ENCODE measurements around the gene NFILZ. TPM values are rescaled to one million over a fixed set of nuclear protein-coding genes. Genes with fewer than 3 reads are reported as not detected.

NFILZ gene
- polyA plus RNA-seq, 1 donor (not counting 4 experiments of a cell fraction or from before 2014, with no cell fraction given), result not detected

DNA sequence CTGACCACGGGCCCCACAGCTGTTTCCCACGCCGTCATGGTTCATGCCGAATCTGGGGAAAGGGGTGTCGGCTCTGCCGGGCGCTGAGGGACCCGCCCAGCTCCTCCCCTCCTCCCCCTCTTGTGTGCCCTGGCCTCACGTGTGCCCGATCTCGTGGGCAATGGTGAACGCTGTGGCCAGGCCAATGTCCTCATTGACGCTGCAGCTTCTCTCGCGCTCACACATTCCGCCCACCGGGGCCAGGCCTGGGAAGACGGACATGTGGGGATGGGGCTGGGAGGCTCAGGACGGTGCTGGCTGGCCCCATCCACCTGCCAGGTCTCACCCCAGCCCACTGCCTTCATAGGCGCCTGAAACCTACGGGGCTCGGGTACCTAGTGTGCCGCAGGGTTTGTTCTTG lies 34.3 kb upstream of the NFILZ start:
- no peak overlapping the region for H3K27ac ChIP-seq (ENCODE audit: control insufficient read depth, insufficient read depth, low read length)
- no peaks in the 10 kb centered on the region for H3K36me3 ChIP-seq (ENCODE audit: control insufficient read depth in 2 of 2, extremely low read depth in 1 of 2, insufficient read depth in 2 of 2, low read length in 2 of 2)
- no peaks in the 10 kb centered on the region for H3K79me2 ChIP-seq (ENCODE audit: control insufficient read depth, insufficient read depth, low read length)
- DNase-seq (ENCODE audit: low read depth, low spot score) (no peak), FAIRE-seq (no peak)
- H4K20me1 ChIP-seq (ENCODE audit: control insufficient read depth, extremely low read depth, insufficient read depth, low read length), result no peaks in the 10 kb centered on the region
- peaks cover 6% of the 10 kb centered on the region for H3K27me3 ChIP-seq (ENCODE audit: control insufficient read depth, extremely low read depth, insufficient read depth, low read length)
- no peak overlapping the region for H3K4me2 ChIP-seq (ENCODE audit: control insufficient read depth, extremely low read depth, insufficient read depth, low read depth, low read length)
- H3K9ac ChIP-seq (ENCODE audit: control insufficient read depth, extremely low read depth, insufficient read depth, low read length), result no peak overlapping the region
- no peak overlapping the region for H3K4me3 ChIP-seq (ENCODE audit: control insufficient read depth in 2 of 3, extremely low read depth in 1 of 3, insufficient read depth in 2 of 3, low read depth in 1 of 3, low read length in 3 of 3)
- no peak for TF ChIP-seq EZH2 (IDR thresholded peaks at IDR 0.05; ENCODE audit: low read length)
- TF ChIP-seq, protein P1, sequence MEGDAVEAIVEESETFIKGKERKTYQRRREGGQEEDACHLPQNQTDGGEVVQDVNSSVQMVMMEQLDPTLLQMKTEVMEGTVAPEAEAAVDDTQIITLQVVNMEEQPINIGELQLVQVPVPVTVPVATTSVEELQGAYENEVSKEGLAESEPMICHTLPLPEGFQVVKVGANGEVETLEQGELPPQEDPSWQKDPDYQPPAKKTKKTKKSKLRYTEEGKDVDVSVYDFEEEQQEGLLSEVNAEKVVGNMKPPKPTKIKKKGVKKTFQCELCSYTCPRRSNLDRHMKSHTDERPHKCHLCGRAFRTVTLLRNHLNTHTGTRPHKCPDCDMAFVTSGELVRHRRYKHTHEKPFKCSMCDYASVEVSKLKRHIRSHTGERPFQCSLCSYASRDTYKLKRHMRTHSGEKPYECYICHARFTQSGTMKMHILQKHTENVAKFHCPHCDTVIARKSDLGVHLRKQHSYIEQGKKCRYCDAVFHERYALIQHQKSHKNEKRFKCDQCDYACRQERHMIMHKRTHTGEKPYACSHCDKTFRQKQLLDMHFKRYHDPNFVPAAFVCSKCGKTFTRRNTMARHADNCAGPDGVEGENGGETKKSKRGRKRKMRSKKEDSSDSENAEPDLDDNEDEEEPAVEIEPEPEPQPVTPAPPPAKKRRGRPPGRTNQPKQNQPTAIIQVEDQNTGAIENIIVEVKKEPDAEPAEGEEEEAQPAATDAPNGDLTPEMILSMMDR (optimal IDR thresholded peaks at IDR 0.05 in 1 of 3, IDR thresholded peaks at IDR 0.05 in 1 of 3, conservative IDR thresholded peaks at IDR 0.05 in 1 of 3; ENCODE audit: extremely low read depth in 1 of 3, insufficient read depth in 2 of 3, low read length in 3 of 3), result no peak
- no peaks in the 10 kb centered on the region for H3K9me1 ChIP-seq (ENCODE audit: control insufficient read depth, extremely low read depth, insufficient read depth, low read length)
- H2AFZ ChIP-seq (ENCODE audit: control insufficient read depth, low read length), result no peak overlapping the region
- no peaks in the 10 kb centered on the region for H3K4me1 ChIP-seq (ENCODE audit: control insufficient read depth, extremely low read depth, insufficient read depth, low read length)
- dilution Hi-C loops (cut with MboI; ENCODE audit: extremely low pct_ligation_motif_present, low sequenced_read_pairs), result no loop called here
- peaks cover 9% of the 10 kb centered on the region for H3K9me3 ChIP-seq (ENCODE audit: control insufficient read depth, low read depth, low read length)

DNA sequence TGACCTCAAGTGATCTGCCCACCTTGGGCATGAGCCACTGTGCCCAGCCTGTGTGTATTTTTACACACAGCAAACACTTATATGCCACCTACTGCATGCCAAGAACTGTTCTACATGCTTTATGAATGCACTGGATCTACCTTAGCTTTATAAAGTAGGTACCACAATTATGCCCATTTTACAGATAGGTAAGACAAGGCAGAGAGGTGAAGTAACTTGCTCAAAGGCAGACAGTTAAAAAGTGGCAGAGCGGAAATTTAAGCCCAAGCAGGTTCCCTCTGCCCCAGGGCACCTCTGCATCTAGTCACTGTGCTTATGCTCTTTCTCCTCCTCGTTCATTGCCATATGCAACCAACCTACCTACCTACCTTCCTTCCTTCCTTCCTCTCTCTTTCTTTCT lies 30.4 kb upstream of the NFILZ start:
- dilution Hi-C loops (cut with MboI; ENCODE audit: extremely low pct_ligation_motif_present, low sequenced_read_pairs), result no loop called here
- Histone ChIP-seq H3K36me3 (ENCODE audit: control insufficient read depth in 2 of 2, extremely low read depth in 1 of 2, insufficient read depth in 2 of 2, low read length in 2 of 2) (no peaks in the 10 kb centered on the region), H3K4me1 (ENCODE audit: control insufficient read depth, extremely low read depth, insufficient read depth, low read length) (no peaks in the 10 kb centered on the region)

More for the DNA sequence above, 30.4 kb upstream of the NFILZ start:
- H4K20me1 ChIP-seq (ENCODE audit: control insufficient read depth, extremely low read depth, insufficient read depth, low read length), result no peaks in the 10 kb centered on the region
- no peaks in the 10 kb centered on the region for H3K79me2 ChIP-seq (ENCODE audit: control insufficient read depth, insufficient read depth, low read length)
- H3K27ac ChIP-seq (ENCODE audit: control insufficient read depth, insufficient read depth, low read length), result no peak overlapping the region
- H2AFZ ChIP-seq (ENCODE audit: control insufficient read depth, low read length), result no peak overlapping the region
- no peak for FAIRE-seq
- peaks cover 4% of the 10 kb centered on the region for H3K9me3 ChIP-seq (ENCODE audit: control insufficient read depth, low read depth, low read length)
- no peaks in the 10 kb centered on the region for H3K9me1 ChIP-seq (ENCODE audit: control insufficient read depth, extremely low read depth, insufficient read depth, low read length)
- TF ChIP-seq, protein P1 (optimal IDR thresholded peaks at IDR 0.05 in 1 of 3, IDR thresholded peaks at IDR 0.05 in 1 of 3, conservative IDR thresholded peaks at IDR 0.05 in 1 of 3; ENCODE audit: extremely low read depth in 1 of 3, insufficient read depth in 2 of 3, low read length in 3 of 3), result no peak
- TF ChIP-seq EZH2 (IDR thresholded peaks at IDR 0.05; ENCODE audit: low read length), result no peak
- H3K27me3 ChIP-seq (ENCODE audit: control insufficient read depth, extremely low read depth, insufficient read depth, low read length), result no peaks in the 10 kb centered on the region
- DNase-seq (ENCODE audit: low read depth, low spot score), result no peak
- H3K4me3 ChIP-seq (ENCODE audit: control insufficient read depth in 2 of 3, extremely low read depth in 1 of 3, insufficient read depth in 2 of 3, low read depth in 1 of 3, low read length in 3 of 3), result no peak overlapping the region
- H3K9ac ChIP-seq (ENCODE audit: control insufficient read depth, extremely low read depth, insufficient read depth, low read length), result no peak overlapping the region
- H3K4me2 ChIP-seq (ENCODE audit: control insufficient read depth, extremely low read depth, insufficient read depth, low read depth, low read length), result no peak overlapping the region
